SK-N-SH treated with all-trans-retinoic acid at 6 μM for 48 hours (cell line): Measurements from ENCODE around the gene RAPH1.

Source experiments
- ATAC-seq: fragments of 200-7000 bp; cut with Tn5 transposase; 3 replicates; pipeline ENCODE4 v1.9.1; 2020; ENCODE audit warnings: mild to moderate bottlenecking, moderate library complexity
- ARNTL ChIP-seq: fragments of 450-650 bp; formaldehyde crosslinking; IDR thresholded peaks from 2 replicates; pipeline ENCODE4 v1.5.0; 2020; ENCODE audit warnings: low read depth, mild to moderate bottlenecking, moderate library complexity, borderline replicate concordance
- BACH2 ChIP-seq: fragments of 250-450 bp; sonication (Bioruptor Pico); IDR thresholded peaks from 2 replicates; pipeline ENCODE4 v1.9.0; 2021; ENCODE audit warnings: mild to moderate bottlenecking, borderline replicate concordance
- CSDC2 ChIP-seq: fragments of 250-450 bp; sonication (Bioruptor Pico); IDR thresholded peaks from 2 replicates; pipeline ENCODE4 v1.5.0; 2020; ENCODE audit warnings: mild to moderate bottlenecking, moderate library complexity
- CSRNP3 ChIP-seq: fragments of 250-450 bp; sonication (Bioruptor Pico); IDR thresholded peaks from 2 replicates; pipeline ENCODE4 v1.5.1; 2021; ENCODE audit warnings: mild to moderate bottlenecking, moderate library complexity
- ESRRG ChIP-seq: fragments of 250-450 bp; sonication (Bioruptor Pico); IDR thresholded peaks from 2 replicates; pipeline ENCODE4 v1.6.1; 2021; ENCODE audit warnings: mild to moderate bottlenecking
- GLIS3 ChIP-seq: fragments of 250-450 bp; sonication (Bioruptor Pico); IDR thresholded peaks from 2 replicates; pipeline ENCODE4 v1.5.0; 2020; ENCODE audit warnings: mild to moderate bottlenecking, moderate library complexity
- ISL1 ChIP-seq: fragments of 250-450 bp; sonication (Bioruptor Pico); IDR thresholded peaks from 2 replicates; pipeline ENCODE4 v2.1.2; 2022; ENCODE audit warnings: mild to moderate bottlenecking, moderate library complexity
- RARB ChIP-seq: fragments of 250-450 bp; sonication (Bioruptor Pico); IDR thresholded peaks from 2 replicates; pipeline ENCODE4 v1.8.0; 2021; ENCODE audit warnings: mild to moderate bottlenecking, moderate library complexity
- SNAI2 ChIP-seq: fragments of 250-450 bp; sonication (Bioruptor Pico); IDR thresholded peaks from 2 replicates; pipeline ENCODE4 v1.5.0; 2020; ENCODE audit warnings: mild to moderate bottlenecking, moderate library complexity
- TCF4 ChIP-seq: fragments of 250-450 bp; sonication (Bioruptor Pico); IDR thresholded peaks from 2 replicates; pipeline ENCODE4 v1.8.0; 2021; ENCODE audit warnings: mild to moderate bottlenecking, moderate library complexity, borderline replicate concordance
- TOX ChIP-seq: fragments of 250-450 bp; sonication (Bioruptor Pico); IDR thresholded peaks from 2 replicates; pipeline ENCODE4 v1.8.0; 2021; ENCODE audit warnings: mild to moderate bottlenecking, moderate library complexity, borderline replicate concordance
- ZC3H10 ChIP-seq: fragments of 250-450 bp; sonication (Bioruptor Pico); IDR thresholded peaks from 2 replicates; pipeline ENCODE4 v1.5.1; 2021; ENCODE audit warnings: mild to moderate bottlenecking, moderate library complexity
- ZFP3 ChIP-seq: fragments of 250-450 bp; sonication (Bioruptor Pico); IDR thresholded peaks from 2 replicates; pipeline ENCODE4 v1.5.0; 2020; ENCODE audit warnings: mild to moderate bottlenecking, moderate library complexity
- ZFP30 ChIP-seq: fragments of 450-650 bp; formaldehyde crosslinking; IDR thresholded peaks from 2 replicates; pipeline ENCODE4 v1.5.0; 2022; ENCODE audit warnings: mild to moderate bottlenecking, moderate library complexity
- ZNF70 ChIP-seq: fragments of 450-650 bp; formaldehyde crosslinking; IDR thresholded peaks from 2 replicates; pipeline ENCODE4 v1.5.0; 2020; ENCODE audit warnings: mild to moderate bottlenecking, moderate library complexity
- ZNF8 ChIP-seq: fragments of 450-650 bp; formaldehyde crosslinking; IDR thresholded peaks from 2 replicates; pipeline ENCODE4 v1.5.0; 2020; ENCODE audit warnings: mild to moderate bottlenecking, moderate library complexity
- TF ChIP-seq, protein P1 (sequence below): fragments of 250-450 bp; sonication (Bioruptor Pico); IDR thresholded peaks from 2 replicates; pipeline ENCODE4 v1.5.0; 2020; ENCODE audit warnings: mild to moderate bottlenecking, moderate library complexity
- TF ChIP-seq, protein P2 (sequence below): fragments of 250-450 bp; sonication (Bioruptor Pico); IDR thresholded peaks from 2 replicates; pipeline ENCODE4 v1.8.0; 2021; ENCODE audit warnings: low read depth, mild to moderate bottlenecking, moderate library complexity, borderline replicate concordance
- TF ChIP-seq, protein P3 (sequence below): fragments of 250-450 bp; sonication (Bioruptor Pico); IDR thresholded peaks from 2 replicates; pipeline ENCODE4 v1.5.1; 2020; ENCODE audit warnings: low read depth, mild to moderate bottlenecking, moderate library complexity

RAPH1 gene

DNA sequence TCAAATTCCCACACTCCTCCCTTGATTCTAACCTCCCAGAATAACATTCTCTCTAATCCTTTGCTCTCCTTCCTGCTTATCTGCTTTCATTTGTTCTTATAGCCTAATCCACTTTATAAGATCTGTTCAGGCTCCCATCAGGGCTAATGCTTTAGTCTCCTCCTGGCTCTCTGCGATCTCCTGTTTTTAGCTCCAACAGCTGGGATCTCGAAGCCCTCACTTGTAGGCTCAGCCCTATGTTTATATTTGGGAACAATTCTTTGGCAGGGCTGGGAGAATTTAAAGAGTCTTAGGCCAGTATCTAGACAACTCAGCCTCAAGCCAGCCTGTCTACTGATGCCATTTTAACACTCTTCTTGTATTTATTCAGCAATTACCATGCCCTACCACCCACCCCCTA lies 27.2 kb upstream of the RAPH1 start:
- ATAC-seq, result no peak
- no peak for TF ChIP-seq GLIS3
- TF ChIP-seq CSDC2 (CRISPR knock-in tag), result no peak
- TF ChIP-seq ZC3H10 (CRISPR knock-in tag), result no peak
- TF ChIP-seq ZFP30 (CRISPR knock-in tag), result no peak

- ATAC-seq, result no peak
- TF ChIP-seq TCF4 (CRISPR knock-in tag), result no peak
- TF ChIP-seq RARB (CRISPR knock-in tag), result no peak
- no peak for TF ChIP-seq ZFP3 (CRISPR knock-in tag)
- no peak for TF ChIP-seq ZC3H10 (CRISPR knock-in tag)
- TF ChIP-seq SNAI2 (CRISPR knock-in tag), result no peak
- TF ChIP-seq ARNTL (CRISPR knock-in tag), result no peak
- TF ChIP-seq CSDC2 (CRISPR knock-in tag), result no peak
Observed at GRCh38 chr2:203559641-203560040, 24.5 kb upstream of the RAPH1 start.

DNA sequence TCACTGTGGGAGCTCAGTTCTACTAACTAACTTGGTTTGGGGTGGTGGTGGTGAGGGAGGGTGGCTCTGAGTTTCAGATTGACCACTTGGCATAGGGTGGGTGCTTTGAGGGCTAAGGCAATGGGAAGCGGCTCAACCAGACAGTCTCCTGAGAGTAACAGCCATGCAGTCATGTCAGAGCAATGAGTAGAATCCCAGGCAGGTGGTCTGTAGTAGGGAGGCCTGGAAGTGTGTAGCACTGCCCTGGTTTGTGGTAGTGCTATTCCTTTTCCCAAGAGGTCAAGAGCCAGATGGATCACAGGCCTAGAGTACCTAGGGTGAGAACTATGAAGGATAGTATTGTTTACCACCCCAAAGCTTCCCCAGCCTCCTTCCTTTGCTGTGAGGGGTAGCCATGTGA lies 18.7 kb upstream of the RAPH1 start:
- no peak for ATAC-seq
- no peak for TF ChIP-seq ISL1 (CRISPR knock-in tag)
- TF ChIP-seq, protein P1, sequence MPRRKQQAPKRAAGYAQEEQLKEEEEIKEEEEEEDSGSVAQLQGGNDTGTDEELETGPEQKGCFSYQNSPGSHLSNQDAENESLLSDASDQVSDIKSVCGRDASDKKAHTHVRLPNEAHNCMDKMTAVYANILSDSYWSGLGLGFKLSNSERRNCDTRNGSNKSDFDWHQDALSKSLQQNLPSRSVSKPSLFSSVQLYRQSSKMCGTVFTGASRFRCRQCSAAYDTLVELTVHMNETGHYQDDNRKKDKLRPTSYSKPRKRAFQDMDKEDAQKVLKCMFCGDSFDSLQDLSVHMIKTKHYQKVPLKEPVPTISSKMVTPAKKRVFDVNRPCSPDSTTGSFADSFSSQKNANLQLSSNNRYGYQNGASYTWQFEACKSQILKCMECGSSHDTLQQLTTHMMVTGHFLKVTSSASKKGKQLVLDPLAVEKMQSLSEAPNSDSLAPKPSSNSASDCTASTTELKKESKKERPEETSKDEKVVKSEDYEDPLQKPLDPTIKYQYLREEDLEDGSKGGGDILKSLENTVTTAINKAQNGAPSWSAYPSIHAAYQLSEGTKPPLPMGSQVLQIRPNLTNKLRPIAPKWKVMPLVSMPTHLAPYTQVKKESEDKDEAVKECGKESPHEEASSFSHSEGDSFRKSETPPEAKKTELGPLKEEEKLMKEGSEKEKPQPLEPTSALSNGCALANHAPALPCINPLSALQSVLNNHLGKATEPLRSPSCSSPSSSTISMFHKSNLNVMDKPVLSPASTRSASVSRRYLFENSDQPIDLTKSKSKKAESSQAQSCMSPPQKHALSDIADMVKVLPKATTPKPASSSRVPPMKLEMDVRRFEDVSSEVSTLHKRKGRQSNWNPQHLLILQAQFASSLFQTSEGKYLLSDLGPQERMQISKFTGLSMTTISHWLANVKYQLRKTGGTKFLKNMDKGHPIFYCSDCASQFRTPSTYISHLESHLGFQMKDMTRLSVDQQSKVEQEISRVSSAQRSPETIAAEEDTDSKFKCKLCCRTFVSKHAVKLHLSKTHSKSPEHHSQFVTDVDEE, result no peak

GRCh38 chr2:203551778-203552177 lies 16.7 kb upstream of the RAPH1 start:
- no peak for TF ChIP-seq TCF4 (CRISPR knock-in tag)
- TF ChIP-seq ZC3H10 (CRISPR knock-in tag), result no peak
- TF ChIP-seq ESRRG (CRISPR knock-in tag), result no peak
- TF ChIP-seq, protein P2, sequence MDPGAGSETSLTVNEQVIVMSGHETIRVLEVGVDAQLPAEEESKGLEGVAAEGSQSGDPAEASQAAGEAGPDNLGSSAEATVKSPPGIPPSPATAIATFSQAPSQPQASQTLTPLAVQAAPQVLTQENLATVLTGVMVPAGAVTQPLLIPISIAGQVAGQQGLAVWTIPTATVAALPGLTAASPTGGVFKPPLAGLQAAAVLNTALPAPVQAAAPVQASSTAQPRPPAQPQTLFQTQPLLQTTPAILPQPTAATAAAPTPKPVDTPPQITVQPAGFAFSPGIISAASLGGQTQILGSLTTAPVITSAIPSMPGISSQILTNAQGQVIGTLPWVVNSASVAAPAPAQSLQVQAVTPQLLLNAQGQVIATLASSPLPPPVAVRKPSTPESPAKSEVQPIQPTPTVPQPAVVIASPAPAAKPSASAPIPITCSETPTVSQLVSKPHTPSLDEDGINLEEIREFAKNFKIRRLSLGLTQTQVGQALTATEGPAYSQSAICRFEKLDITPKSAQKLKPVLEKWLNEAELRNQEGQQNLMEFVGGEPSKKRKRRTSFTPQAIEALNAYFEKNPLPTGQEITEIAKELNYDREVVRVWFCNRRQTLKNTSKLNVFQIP (CRISPR knock-in tag), result no peak
- no peak for TF ChIP-seq ZNF70
- no peak for ATAC-seq

GRCh38 chr2:203550266-203550665 lies 15.2 kb upstream of the RAPH1 start:
- ATAC-seq, result no peak
- TF ChIP-seq ZNF8 (CRISPR knock-in tag) (no peak), TOX (CRISPR knock-in tag) (no peak), CSDC2 (CRISPR knock-in tag) (no peak), BACH2 (CRISPR knock-in tag) (no peak), CSRNP3 (CRISPR knock-in tag) (no peak)
- TF ChIP-seq, protein P3, sequence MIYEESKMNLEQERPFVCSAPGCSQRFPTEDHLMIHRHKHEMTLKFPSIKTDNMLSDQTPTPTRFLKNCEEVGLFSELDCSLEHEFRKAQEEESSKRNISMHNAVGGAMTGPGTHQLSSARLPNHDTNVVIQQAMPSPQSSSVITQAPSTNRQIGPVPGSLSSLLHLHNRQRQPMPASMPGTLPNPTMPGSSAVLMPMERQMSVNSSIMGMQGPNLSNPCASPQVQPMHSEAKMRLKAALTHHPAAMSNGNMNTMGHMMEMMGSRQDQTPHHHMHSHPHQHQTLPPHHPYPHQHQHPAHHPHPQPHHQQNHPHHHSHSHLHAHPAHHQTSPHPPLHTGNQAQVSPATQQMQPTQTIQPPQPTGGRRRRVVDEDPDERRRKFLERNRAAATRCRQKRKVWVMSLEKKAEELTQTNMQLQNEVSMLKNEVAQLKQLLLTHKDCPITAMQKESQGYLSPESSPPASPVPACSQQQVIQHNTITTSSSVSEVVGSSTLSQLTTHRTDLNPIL (CRISPR knock-in tag), result no peak
- TF ChIP-seq, protein P2 (CRISPR knock-in tag), result no peak
